Measurements from ENCODE around the gene SP3. TPM values are rescaled to one million over a fixed set of nuclear protein-coding genes. Genes with fewer than 3 reads are reported as not detected.

The SP3 gene
- total and polyA plus RNA-seq, 2 experiments from 2014 or later: 24.1 to 110 TPM

GRCh38 chr2:173862612-173863217 lies 102.5 kb downstream of the SP3 start:
- no peaks in the 10 kb centered on the region for H3K9me3 Mint-ChIP-seq
- no peak for TF ChIP-seq STAT1 (IDR thresholded peaks at IDR 0.05; ENCODE audit: unreplicated experiment)
- TF ChIP-seq CTCF (conservative IDR thresholded peaks at IDR 0.05; ENCODE audit: low read depth in 2 of 2): no peak
- no peak for TF ChIP-seq ZNF331 (CRISPR knock-in tag; IDR thresholded peaks at IDR 0.05; ENCODE audit: low read depth)
- no peak for TF ChIP-seq POLR2AphosphoS5 (IDR thresholded peaks at IDR 0.05; ENCODE audit: low read depth)
- TF ChIP-seq EZH2phosphoT487 (IDR thresholded peaks at IDR 0.05; ENCODE audit: unreplicated experiment): no peak
- no peak for TF ChIP-seq NANOG (IDR thresholded peaks at IDR 0.05; ENCODE audit: borderline replicate concordance)
- TF ChIP-seq JUNB (IDR thresholded peaks at IDR 0.05; ENCODE audit: unreplicated experiment): no peak
- no peak for TF ChIP-seq REST (IDR thresholded peaks at IDR 0.05; ENCODE audit: unreplicated experiment)
- no peak for TF ChIP-seq CREB1 (CRISPR knock-in tag; IDR thresholded peaks at IDR 0.05; ENCODE audit: low read depth)
- no peak for TF ChIP-seq EZH2 (IDR thresholded peaks at IDR 0.05; ENCODE audit: low read depth, unreplicated experiment)
- no peak for TF ChIP-seq ZNF462 (CRISPR knock-in tag; IDR thresholded peaks at IDR 0.05)
- TF ChIP-seq ETS1 (IDR thresholded peaks at IDR 0.05): no peak
- TF ChIP-seq ZNF114 (CRISPR knock-in tag; IDR thresholded peaks at IDR 0.05): no peak
- no peak for DNase-seq (ENCODE audit: low spot score)
- no peaks in the 10 kb centered on the region for H3F3A ChIP-seq (replicated peaks; ENCODE audit: low read depth)
- no peak overlapping the region for H3K4me3 ChIP-seq
- H3K4me1 ChIP-seq (ENCODE audit: insufficient read depth): peaks cover 5% of the 10 kb centered on the region; the same call in 1 of the 2 replicates
- peaks cover 14% of the 10 kb centered on the region for H3K27me3 Mint-ChIP-seq (ENCODE audit: insufficient read depth, low read depth, poor library complexity)
- H3K4me3 Mint-ChIP-seq: no peak overlapping the region
- peaks cover 18% of the 10 kb centered on the region for H3K4me1 Mint-ChIP-seq
- no peaks in the 10 kb centered on the region for H3K27me3 ChIP-seq (ENCODE audit: insufficient read depth)
- no peak overlapping the region for H2AFZ ChIP-seq
- no peak overlapping the region for H3K27ac ChIP-seq (ENCODE audit: low read depth)
- H3K36me3 Mint-ChIP-seq (ENCODE audit: low read depth): no peaks in the 10 kb centered on the region
- no peak overlapping the region for H3K27ac Mint-ChIP-seq
- H3K79me2 ChIP-seq (replicated peaks; ENCODE audit: insufficient read depth): no peaks in the 10 kb centered on the region
- no peaks in the 10 kb centered on the region for H3K36me3 ChIP-seq (ENCODE audit: insufficient read depth)
- ATAC-seq: no peak
- H4K20me1 ChIP-seq (replicated peaks; ENCODE audit: insufficient read depth): no peaks in the 10 kb centered on the region
- 0 out of 2 replicates have a peak, but pooled peaks cover 3% of the 10 kb centered on the region for H3K9me2 ChIP-seq (ENCODE audit: insufficient read depth)
- no peak overlapping the region for H3K4me2 ChIP-seq

Measured in GM23338 (cell line).